PFSK-1 (cell line): ENCODE measurements around the gene USP31.

ENCODE experiments used
- POLR2AphosphoS5 ChIP-seq: IDR thresholded peaks from 2 replicates; pipeline ENCODE4 v1.6.1; 2012; ENCODE audit warnings: low read depth, mild to moderate bottlenecking, control low read depth, low read length, moderate library complexity
- SIN3A ChIP-seq: IDR thresholded peaks from 2 replicates; pipeline ENCODE4 v1.6.1; 2012; ENCODE audit warnings: mild to moderate bottlenecking, low read length, moderate library complexity, borderline replicate concordance; ENCODE audit not compliant: insufficient read depth
- TF ChIP-seq, protein P1 (sequence below), 2 experiments: IDR thresholded peaks; 2 replicates each; pipeline versions ENCODE4 v1.6.1 to v1.8.0; 2011 to 2012; ENCODE audit warnings: low read depth in 2 of 2, low read length in 2 of 2, control low read depth in 1 of 2, inconsistent platforms in 1 of 2, mild to moderate bottlenecking in 1 of 2, moderate library complexity in 1 of 2; ENCODE audit not compliant: insufficient read depth in 1 of 2

DNA sequence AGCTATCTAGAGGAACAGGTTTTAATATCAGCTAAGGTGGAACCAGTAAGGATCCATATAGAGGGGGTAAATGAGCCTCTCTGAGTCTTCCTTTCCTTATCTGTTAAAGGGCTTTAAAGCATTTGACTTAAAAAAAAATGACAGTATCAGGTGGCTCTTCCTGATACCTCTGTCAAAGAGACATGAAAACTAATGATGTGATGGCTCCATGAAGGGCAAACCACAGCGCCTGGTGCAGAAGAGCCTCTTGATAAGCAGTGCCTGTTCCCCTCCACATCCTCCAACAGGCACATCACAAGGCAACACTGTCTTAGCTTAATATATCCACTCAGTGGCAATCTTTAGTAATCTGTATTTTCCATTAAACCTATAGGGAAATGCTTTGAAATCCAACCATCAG lies 68.9 kb downstream of the USP31 start:
- TF ChIP-seq POLR2AphosphoS5 (no peak), SIN3A (no peak)
- TF ChIP-seq, protein P1, sequence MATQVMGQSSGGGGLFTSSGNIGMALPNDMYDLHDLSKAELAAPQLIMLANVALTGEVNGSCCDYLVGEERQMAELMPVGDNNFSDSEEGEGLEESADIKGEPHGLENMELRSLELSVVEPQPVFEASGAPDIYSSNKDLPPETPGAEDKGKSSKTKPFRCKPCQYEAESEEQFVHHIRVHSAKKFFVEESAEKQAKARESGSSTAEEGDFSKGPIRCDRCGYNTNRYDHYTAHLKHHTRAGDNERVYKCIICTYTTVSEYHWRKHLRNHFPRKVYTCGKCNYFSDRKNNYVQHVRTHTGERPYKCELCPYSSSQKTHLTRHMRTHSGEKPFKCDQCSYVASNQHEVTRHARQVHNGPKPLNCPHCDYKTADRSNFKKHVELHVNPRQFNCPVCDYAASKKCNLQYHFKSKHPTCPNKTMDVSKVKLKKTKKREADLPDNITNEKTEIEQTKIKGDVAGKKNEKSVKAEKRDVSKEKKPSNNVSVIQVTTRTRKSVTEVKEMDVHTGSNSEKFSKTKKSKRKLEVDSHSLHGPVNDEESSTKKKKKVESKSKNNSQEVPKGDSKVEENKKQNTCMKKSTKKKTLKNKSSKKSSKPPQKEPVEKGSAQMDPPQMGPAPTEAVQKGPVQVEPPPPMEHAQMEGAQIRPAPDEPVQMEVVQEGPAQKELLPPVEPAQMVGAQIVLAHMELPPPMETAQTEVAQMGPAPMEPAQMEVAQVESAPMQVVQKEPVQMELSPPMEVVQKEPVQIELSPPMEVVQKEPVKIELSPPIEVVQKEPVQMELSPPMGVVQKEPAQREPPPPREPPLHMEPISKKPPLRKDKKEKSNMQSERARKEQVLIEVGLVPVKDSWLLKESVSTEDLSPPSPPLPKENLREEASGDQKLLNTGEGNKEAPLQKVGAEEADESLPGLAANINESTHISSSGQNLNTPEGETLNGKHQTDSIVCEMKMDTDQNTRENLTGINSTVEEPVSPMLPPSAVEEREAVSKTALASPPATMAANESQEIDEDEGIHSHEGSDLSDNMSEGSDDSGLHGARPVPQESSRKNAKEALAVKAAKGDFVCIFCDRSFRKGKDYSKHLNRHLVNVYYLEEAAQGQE (IDR thresholded peaks at IDR 0.05; ENCODE audit: insufficient read depth in 1 of 2, low read depth in 2 of 2, low read length in 2 of 2), result no peak
